Right lobe of liver (tissue), 4 donors: ENCODE data around the gene NCS1.

Experiments
- POLR2A ChIP-seq: fragments of 450-650 bp; IDR thresholded peaks from one replicate; pipeline ENCODE4 v1.6.1; 2017; ENCODE audit warnings: antibody characterized with exemption, mild to moderate bottlenecking
- TF ChIP-seq, protein P1 (sequence below), 4 donors: fragments of 200-600 bp in 3 of 4; fragments of 450-650 bp in 1 of 4; IDR thresholded peaks; one replicate each; pipeline versions ENCODE4 v1.5.1 to v1.8.0; 2016 to 2022; ENCODE audit warnings: antibody characterized with exemption in 4 of 4, mild to moderate bottlenecking in 2 of 4
- donor health status: DM: no; HTN: no; CAD: no.
- donor health status: DM: no; HTN: no; CAD: no.
- donor health status: DM: no; HTN: yes; CAD: no.

DNA sequence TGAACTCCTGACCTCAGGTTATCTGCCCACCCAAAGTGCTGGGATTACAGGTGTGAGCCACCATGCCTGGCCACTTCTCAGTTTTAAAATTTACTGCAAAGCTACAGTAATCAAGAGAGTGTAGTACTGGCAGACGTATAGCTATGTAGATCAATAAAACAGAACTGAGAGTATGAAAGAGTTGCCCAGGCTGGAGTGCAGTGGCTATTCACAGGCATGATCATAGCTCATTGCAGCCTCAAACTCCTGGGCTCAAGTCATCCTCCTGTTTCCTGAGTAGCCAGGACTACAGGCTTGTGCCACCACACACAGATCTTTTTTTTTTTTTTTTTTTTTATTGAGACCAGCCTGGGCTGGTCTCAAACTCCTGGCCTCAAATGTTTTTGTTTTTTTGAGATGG, 26.5 kb upstream of the NCS1 start:
- TF ChIP-seq, protein P1, sequence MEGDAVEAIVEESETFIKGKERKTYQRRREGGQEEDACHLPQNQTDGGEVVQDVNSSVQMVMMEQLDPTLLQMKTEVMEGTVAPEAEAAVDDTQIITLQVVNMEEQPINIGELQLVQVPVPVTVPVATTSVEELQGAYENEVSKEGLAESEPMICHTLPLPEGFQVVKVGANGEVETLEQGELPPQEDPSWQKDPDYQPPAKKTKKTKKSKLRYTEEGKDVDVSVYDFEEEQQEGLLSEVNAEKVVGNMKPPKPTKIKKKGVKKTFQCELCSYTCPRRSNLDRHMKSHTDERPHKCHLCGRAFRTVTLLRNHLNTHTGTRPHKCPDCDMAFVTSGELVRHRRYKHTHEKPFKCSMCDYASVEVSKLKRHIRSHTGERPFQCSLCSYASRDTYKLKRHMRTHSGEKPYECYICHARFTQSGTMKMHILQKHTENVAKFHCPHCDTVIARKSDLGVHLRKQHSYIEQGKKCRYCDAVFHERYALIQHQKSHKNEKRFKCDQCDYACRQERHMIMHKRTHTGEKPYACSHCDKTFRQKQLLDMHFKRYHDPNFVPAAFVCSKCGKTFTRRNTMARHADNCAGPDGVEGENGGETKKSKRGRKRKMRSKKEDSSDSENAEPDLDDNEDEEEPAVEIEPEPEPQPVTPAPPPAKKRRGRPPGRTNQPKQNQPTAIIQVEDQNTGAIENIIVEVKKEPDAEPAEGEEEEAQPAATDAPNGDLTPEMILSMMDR (IDR thresholded peaks at IDR 0.05): no peak
- no peak for TF ChIP-seq POLR2A
